ENCODE results near the gene ASPM.
"Not testable (repeated sequence)": the region's sequence is repeated elsewhere in the genome, so short reads cannot be mapped to it uniquely, and the experiment has no call there.

Gene ASPM

GRCh38 chr1:197129698-197130097, 16.8 kb downstream of the ASPM start:
- DNase-seq (no peak), ATAC-seq (replicated peaks) (no peak)
- no peak overlapping the region for H3K27ac Mint-ChIP-seq
- H3K4me1 Mint-ChIP-seq, result no peaks in the 10 kb centered on the region
- no peaks in the 10 kb centered on the region for H3K9me3 Mint-ChIP-seq
- H3K4me3 Mint-ChIP-seq, result no peak overlapping the region
- H3K36me3 Mint-ChIP-seq, result no peaks in the 10 kb centered on the region
- H3K27me3 Mint-ChIP-seq, result no peaks in the 10 kb centered on the region

- Mint-ChIP-seq H3K27ac (no peak overlapping the region), H3K36me3 (no peaks in the 10 kb centered on the region), H3K4me1 (no peaks in the 10 kb centered on the region)
Observed at GRCh38 chr1:197127246-197127912, 19.1 kb downstream of the ASPM start.

GRCh38 chr1:197126691-197127090, 19.8 kb downstream of the ASPM start:
- no peaks in the 10 kb centered on the region for H3K4me1 Mint-ChIP-seq
- no peak overlapping the region for H3K4me3 Mint-ChIP-seq
- no peaks in the 10 kb centered on the region for H3K27me3 Mint-ChIP-seq
- no peak overlapping the region for H3K27ac Mint-ChIP-seq
- no peak for ATAC-seq (replicated peaks)
- H3K36me3 Mint-ChIP-seq, result no peaks in the 10 kb centered on the region
- no peaks in the 10 kb centered on the region for H3K9me3 Mint-ChIP-seq
- DNase-seq, result no peak

More at GRCh38 chr1:197127246-197127912, 19.1 kb downstream of the ASPM start:
- DNase-seq, result no peak
- no peak for ATAC-seq (replicated peaks)
- Mint-ChIP-seq H3K9me3 (no peaks in the 10 kb centered on the region), H3K27me3 (no peaks in the 10 kb centered on the region), H3K4me3 (no peak overlapping the region)

GRCh38 chr1:197124376-197124775, 22.1 kb downstream of the ASPM start:
- no peaks in the 10 kb centered on the region for H3K9me3 Mint-ChIP-seq
- ATAC-seq (replicated peaks) (peak in 1 of 2 donors; percentile 52), DNase-seq (no peak)
- H3K27ac Mint-ChIP-seq, result no peak overlapping the region
- no peak overlapping the region for H3K4me3 Mint-ChIP-seq
- H3K4me1 Mint-ChIP-seq, result no peaks in the 10 kb centered on the region
- no peaks in the 10 kb centered on the region for H3K36me3 Mint-ChIP-seq
- no peaks in the 10 kb centered on the region for H3K27me3 Mint-ChIP-seq

- no peak overlapping the region for H3K4me3 Mint-ChIP-seq
- H3K27me3 Mint-ChIP-seq, result no peaks in the 10 kb centered on the region
- H3K27ac Mint-ChIP-seq, result no peak overlapping the region
- H3K9me3 Mint-ChIP-seq, result peaks cover 0 to 3% of the 10 kb centered on the region in 2 donors
- no peak for ATAC-seq (replicated peaks)
- H3K4me1 Mint-ChIP-seq, result no peaks in the 10 kb centered on the region
- DNase-seq, result no peak
- H3K36me3 Mint-ChIP-seq, result no peaks in the 10 kb centered on the region
Observed at GRCh38 chr1:197116156-197116555, 30.3 kb downstream of the ASPM start.

- no peak overlapping the region for H3K27ac Mint-ChIP-seq
Observed at GRCh38 chr1:197106869-197107268, 39.6 kb downstream of the ASPM start.

GRCh38 chr1:197103300-197103699, 43.2 kb downstream of the ASPM start:
- ATAC-seq (replicated peaks), result no peak
- Mint-ChIP-seq H3K27ac (no peak overlapping the region), H3K4me3 (no peak overlapping the region), H3K36me3 (no peaks in the 10 kb centered on the region), H3K27me3 (no peaks in the 10 kb centered on the region), H3K4me1 (no peaks in the 10 kb centered on the region), H3K9me3 (no peaks in the 10 kb centered on the region)
- no peak for DNase-seq

More at GRCh38 chr1:197106869-197107268, 39.6 kb downstream of the ASPM start:
- H3K4me1 Mint-ChIP-seq, result no peaks in the 10 kb centered on the region
- no peaks in the 10 kb centered on the region for H3K9me3 Mint-ChIP-seq
- no peak overlapping the region for H3K4me3 Mint-ChIP-seq
- no peak for ATAC-seq (replicated peaks)
- DNase-seq, result no peak
- H3K27me3 Mint-ChIP-seq, result no peaks in the 10 kb centered on the region
- H3K36me3 Mint-ChIP-seq, result no peaks in the 10 kb centered on the region

- H3K9me3 Mint-ChIP-seq, result no peaks in the 10 kb centered on the region
- H3K4me3 Mint-ChIP-seq, result no peak overlapping the region
- ATAC-seq (replicated peaks) (no peak), DNase-seq (no peak)
- H3K27me3 Mint-ChIP-seq, result no peaks in the 10 kb centered on the region
- H3K4me1 Mint-ChIP-seq, result no peaks in the 10 kb centered on the region
- H3K27ac Mint-ChIP-seq, result no peak overlapping the region
- no peaks in the 10 kb centered on the region for H3K36me3 Mint-ChIP-seq
Observed at GRCh38 chr1:197101978-197102377, 44.5 kb downstream of the ASPM start.

GRCh38 chr1:197100677-197101076, 45.8 kb downstream of the ASPM start:
- Mint-ChIP-seq H3K4me3 (no peak overlapping the region), H3K36me3 (no peaks in the 10 kb centered on the region), H3K9me3 (no peaks in the 10 kb centered on the region), H3K27ac (no peak overlapping the region), H3K27me3 (no peaks in the 10 kb centered on the region), H3K4me1 (no peaks in the 10 kb centered on the region)
- DNase-seq, result no peak
- no peak for ATAC-seq (replicated peaks)

- Mint-ChIP-seq H3K9me3 (no peaks in the 10 kb centered on the region), H3K27ac (no peak overlapping the region), H3K4me1 (no peaks in the 10 kb centered on the region), H3K36me3 (no peaks in the 10 kb centered on the region), H3K27me3 (no peaks in the 10 kb centered on the region), H3K4me3 (no peak overlapping the region)
- ATAC-seq (replicated peaks), result no peak
- DNase-seq, result no peak
Observed at GRCh38 chr1:197099444-197099843, 47.0 kb downstream of the ASPM start.

- H3K27me3 Mint-ChIP-seq; H3K4me1 Mint-ChIP-seq; H3K36me3 Mint-ChIP-seq; H3K27ac Mint-ChIP-seq; DNase-seq; H3K4me3 Mint-ChIP-seq; H3K9me3 Mint-ChIP-seq; ATAC-seq (replicated peaks): not testable (repeated sequence)
Observed at GRCh38 chr1:197096971-197097370, 49.5 kb downstream of the ASPM start.

GRCh38 chr1:197096137-197096536, 50.3 kb downstream of the ASPM start:
- no peak for ATAC-seq (replicated peaks)
- H3K36me3 Mint-ChIP-seq, result no peaks in the 10 kb centered on the region

GRCh38 chr1:197093226-197093885, 53.1 kb downstream of the ASPM start:
- no peak for DNase-seq
- Mint-ChIP-seq H3K9me3 (no peaks in the 10 kb centered on the region), H3K4me1 (no peaks in the 10 kb centered on the region), H3K4me3 (no peak overlapping the region), H3K36me3 (no peaks in the 10 kb centered on the region), H3K27ac (no peak overlapping the region), H3K27me3 (no peaks in the 10 kb centered on the region)
- ATAC-seq (replicated peaks), result no peak

More at GRCh38 chr1:197096137-197096536, 50.3 kb downstream of the ASPM start:
- Mint-ChIP-seq H3K27me3 (no peaks in the 10 kb centered on the region), H3K4me3 (no peak overlapping the region), H3K9me3 (no peaks in the 10 kb centered on the region), H3K4me1 (no peaks in the 10 kb centered on the region), H3K27ac (no peak overlapping the region)
- no peak for DNase-seq

- Mint-ChIP-seq H3K9me3 (no peaks in the 10 kb centered on the region), H3K27me3 (no peaks in the 10 kb centered on the region), H3K27ac (no peak overlapping the region), H3K4me3 (no peak overlapping the region), H3K36me3 (no peaks in the 10 kb centered on the region), H3K4me1 (no peaks in the 10 kb centered on the region)
- DNase-seq, result no peak
- no peak for ATAC-seq (replicated peaks)
Observed at GRCh38 chr1:197092491-197093023, 53.9 kb downstream of the ASPM start.

- Mint-ChIP-seq H3K36me3 (peaks cover 4 to 6% of the 10 kb centered on the region in 2 donors), H3K27me3 (no peaks in the 10 kb centered on the region), H3K4me3 (no peak overlapping the region), H3K27ac (no peak overlapping the region), H3K9me3 (peaks cover 13 to 17% of the 10 kb centered on the region in 2 donors), H3K4me1 (no peaks in the 10 kb centered on the region)
- no peak for DNase-seq
- no peak for ATAC-seq (replicated peaks)
Observed at GRCh38 chr1:197083474-197083873, 63.0 kb downstream of the ASPM start.
